OCI-LY1 (cell line): ENCODE measurements around the gene ST6GALNAC3.

Experiments
- EZH2 ChIP-seq: fragments of 200-600 bp; sonication (generic), shearing (Covaris generic); IDR thresholded peaks from 2 replicates; pipeline ENCODE4 v1.8.0; 2017; ENCODE audit warnings: borderline replicate concordance, mixed run types, mild to moderate bottlenecking, antibody characterized with exemption, low read length, moderate library complexity, mixed read lengths
- TF ChIP-seq, protein P1 (sequence below): fragments of 200-600 bp; sonication (generic), shearing (Covaris generic); IDR thresholded peaks from 2 replicates; pipeline ENCODE4 v1.5.1; 2017; ENCODE audit warnings: mild to moderate bottlenecking, antibody characterized with exemption, low read length, moderate library complexity, mixed read lengths

DNA sequence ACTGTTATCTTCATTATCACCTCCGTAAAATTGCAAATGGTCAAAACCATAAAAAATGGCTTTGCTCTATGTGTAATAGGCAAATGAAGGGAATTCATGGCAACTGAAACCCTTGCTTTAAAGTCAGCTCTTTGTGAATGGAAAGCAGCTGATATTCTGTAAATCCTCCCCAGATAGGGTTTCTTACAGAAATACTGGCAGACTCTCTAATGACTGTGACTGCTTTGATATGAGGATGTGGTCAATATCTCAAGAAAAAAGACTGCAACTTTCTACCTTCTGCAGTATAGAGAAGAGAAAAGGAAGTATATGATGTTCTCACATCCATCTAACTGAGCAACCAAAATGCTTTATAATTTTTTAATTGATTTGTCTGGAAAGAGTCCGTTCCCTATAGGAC, 193.1 kb downstream of the ST6GALNAC3 start:
- TF ChIP-seq, protein P1, sequence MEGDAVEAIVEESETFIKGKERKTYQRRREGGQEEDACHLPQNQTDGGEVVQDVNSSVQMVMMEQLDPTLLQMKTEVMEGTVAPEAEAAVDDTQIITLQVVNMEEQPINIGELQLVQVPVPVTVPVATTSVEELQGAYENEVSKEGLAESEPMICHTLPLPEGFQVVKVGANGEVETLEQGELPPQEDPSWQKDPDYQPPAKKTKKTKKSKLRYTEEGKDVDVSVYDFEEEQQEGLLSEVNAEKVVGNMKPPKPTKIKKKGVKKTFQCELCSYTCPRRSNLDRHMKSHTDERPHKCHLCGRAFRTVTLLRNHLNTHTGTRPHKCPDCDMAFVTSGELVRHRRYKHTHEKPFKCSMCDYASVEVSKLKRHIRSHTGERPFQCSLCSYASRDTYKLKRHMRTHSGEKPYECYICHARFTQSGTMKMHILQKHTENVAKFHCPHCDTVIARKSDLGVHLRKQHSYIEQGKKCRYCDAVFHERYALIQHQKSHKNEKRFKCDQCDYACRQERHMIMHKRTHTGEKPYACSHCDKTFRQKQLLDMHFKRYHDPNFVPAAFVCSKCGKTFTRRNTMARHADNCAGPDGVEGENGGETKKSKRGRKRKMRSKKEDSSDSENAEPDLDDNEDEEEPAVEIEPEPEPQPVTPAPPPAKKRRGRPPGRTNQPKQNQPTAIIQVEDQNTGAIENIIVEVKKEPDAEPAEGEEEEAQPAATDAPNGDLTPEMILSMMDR = no peak
- TF ChIP-seq EZH2 = no peak
